ENCODE measurements around the gene S100A7.

- TF ChIP-seq EZH2phosphoT487 (conservative IDR thresholded peaks at IDR 0.05; ENCODE audit: low read length): no peak
- no peak for TF ChIP-seq CTCF (IDR thresholded peaks at IDR 0.05; ENCODE audit: insufficient read depth, low read length, poor library complexity, severe bottlenecking)
These were observed 47.6 kb upstream of the S100A7 start for GRCh38 chr1:153507926-153508583.

All from SU-DHL-6 (cell line).